ENCODE data around the gene GJC3.
"Not testable (repeated sequence)": the region's sequence is repeated elsewhere in the genome, so short reads cannot be mapped to it uniquely, and the experiment has no call there.

Gene GJC3

GRCh38 chr7:99954643-99955042, 25.2 kb upstream of the GJC3 start:
- not testable (repeated sequence) for H3K4me3 ChIP-seq (ENCODE audit: low read length in 2 of 2); H3K4me1 ChIP-seq (ENCODE audit: control insufficient read depth, insufficient read depth, low read length); H3K27ac ChIP-seq (ENCODE audit: low read length); H3K27me3 ChIP-seq (ENCODE audit: control insufficient read depth in 1 of 2, insufficient read depth in 2 of 2, low read length in 2 of 2); H3K9ac ChIP-seq (ENCODE audit: low read length in 2 of 2); H3K36me3 ChIP-seq (ENCODE audit: control insufficient read depth in 2 of 2, insufficient read depth in 2 of 2, low read length in 2 of 2); H3K9me3 ChIP-seq (ENCODE audit: control insufficient read depth in 2 of 2, low read length in 2 of 2)

GRCh38 chr7:99953649-99954048, 24.2 kb upstream of the GJC3 start:
- H3K27me3 ChIP-seq (ENCODE audit: control insufficient read depth in 1 of 2, insufficient read depth in 2 of 2, low read length in 2 of 2), result peaks cover 3% of the 10 kb centered on the region in 2 donors
- no peak overlapping the region for H3K27ac ChIP-seq (ENCODE audit: low read length)
- H3K9ac ChIP-seq (ENCODE audit: low read length in 2 of 2), result no peak overlapping the region
- no peaks in the 10 kb centered on the region for H3K36me3 ChIP-seq (ENCODE audit: control insufficient read depth in 2 of 2, insufficient read depth in 2 of 2, low read length in 2 of 2)
- no peaks in the 10 kb centered on the region for H3K4me1 ChIP-seq (ENCODE audit: control insufficient read depth, insufficient read depth, low read length)
- peaks cover 0 to 2% of the 10 kb centered on the region in 2 donors for H3K9me3 ChIP-seq (ENCODE audit: control insufficient read depth in 2 of 2, low read length in 2 of 2)
- H3K4me3 ChIP-seq (ENCODE audit: low read length in 2 of 2), result no peak overlapping the region

GRCh38 chr7:99952649-99953048, 23.2 kb upstream of the GJC3 start:
- H3K27me3 ChIP-seq (ENCODE audit: control insufficient read depth in 1 of 2, insufficient read depth in 2 of 2, low read length in 2 of 2); H3K36me3 ChIP-seq (ENCODE audit: control insufficient read depth in 2 of 2, insufficient read depth in 2 of 2, low read length in 2 of 2); H3K9ac ChIP-seq (ENCODE audit: low read length in 2 of 2); H3K4me1 ChIP-seq (ENCODE audit: control insufficient read depth, insufficient read depth, low read length); H3K9me3 ChIP-seq (ENCODE audit: control insufficient read depth in 2 of 2, low read length in 2 of 2); H3K4me3 ChIP-seq (ENCODE audit: low read length in 2 of 2); H3K27ac ChIP-seq (ENCODE audit: low read length): not testable (repeated sequence)

- H3K27me3 ChIP-seq (ENCODE audit: control insufficient read depth in 1 of 2, insufficient read depth in 2 of 2, low read length in 2 of 2); H3K27ac ChIP-seq (ENCODE audit: low read length): not testable (repeated sequence)
These were observed 21.4 kb upstream of the GJC3 start for GRCh38 chr7:99950819-99951218.

GRCh38 chr7:99949645-99950228, 20.3 kb upstream of the GJC3 start:
- H3K9ac ChIP-seq (ENCODE audit: low read length in 2 of 2), result no peak overlapping the region
- H3K9me3 ChIP-seq (ENCODE audit: control insufficient read depth in 2 of 2, low read length in 2 of 2), result peaks cover 0 to 2% of the 10 kb centered on the region in 2 donors
- no peak overlapping the region for H3K4me3 ChIP-seq (ENCODE audit: low read length in 2 of 2)
- no peak overlapping the region for H3K27ac ChIP-seq (ENCODE audit: low read length)
- H3K36me3 ChIP-seq (ENCODE audit: control insufficient read depth in 2 of 2, insufficient read depth in 2 of 2, low read length in 2 of 2), result no peaks in the 10 kb centered on the region
- no peaks in the 10 kb centered on the region for H3K4me1 ChIP-seq (ENCODE audit: control insufficient read depth, insufficient read depth, low read length)
- peaks cover 0 to 2% of the 10 kb centered on the region in 2 donors for H3K27me3 ChIP-seq (ENCODE audit: control insufficient read depth in 1 of 2, insufficient read depth in 2 of 2, low read length in 2 of 2)

More at GRCh38 chr7:99950819-99951218, 21.4 kb upstream of the GJC3 start:
- not testable (repeated sequence) for H3K9ac ChIP-seq (ENCODE audit: low read length in 2 of 2); H3K9me3 ChIP-seq (ENCODE audit: control insufficient read depth in 2 of 2, low read length in 2 of 2); H3K36me3 ChIP-seq (ENCODE audit: control insufficient read depth in 2 of 2, insufficient read depth in 2 of 2, low read length in 2 of 2); H3K4me3 ChIP-seq (ENCODE audit: low read length in 2 of 2); H3K4me1 ChIP-seq (ENCODE audit: control insufficient read depth, insufficient read depth, low read length)

GRCh38 chr7:99947608-99948007, 18.2 kb upstream of the GJC3 start:
- Histone ChIP-seq H3K9ac (ENCODE audit: low read length in 2 of 2) (no peak overlapping the region), H3K4me3 (ENCODE audit: low read length in 2 of 2) (no peak overlapping the region), H3K27me3 (ENCODE audit: control insufficient read depth in 1 of 2, insufficient read depth in 2 of 2, low read length in 2 of 2) (peaks cover 2 to 4% of the 10 kb centered on the region in 2 donors), H3K27ac (ENCODE audit: low read length) (no peak overlapping the region), H3K4me1 (ENCODE audit: control insufficient read depth, insufficient read depth, low read length) (no peaks in the 10 kb centered on the region), H3K9me3 (ENCODE audit: control insufficient read depth in 2 of 2, low read length in 2 of 2) (peaks cover 0 to 2% of the 10 kb centered on the region in 2 donors), H3K36me3 (ENCODE audit: control insufficient read depth in 2 of 2, insufficient read depth in 2 of 2, low read length in 2 of 2) (no peaks in the 10 kb centered on the region)

GRCh38 chr7:99944497-99945070, 15.2 kb upstream of the GJC3 start:
- Histone ChIP-seq H3K9me3 (ENCODE audit: control insufficient read depth in 2 of 2, low read length in 2 of 2) (no peaks in the 10 kb centered on the region), H3K9ac (ENCODE audit: low read length in 2 of 2) (no peak overlapping the region), H3K27me3 (ENCODE audit: control insufficient read depth in 1 of 2, insufficient read depth in 2 of 2, low read length in 2 of 2) (peaks cover 2 to 4% of the 10 kb centered on the region in 2 donors), H3K4me1 (ENCODE audit: control insufficient read depth, insufficient read depth, low read length) (no peaks in the 10 kb centered on the region), H3K27ac (ENCODE audit: low read length) (no peak overlapping the region), H3K4me3 (ENCODE audit: low read length in 2 of 2) (no peak overlapping the region), H3K36me3 (ENCODE audit: control insufficient read depth in 2 of 2, insufficient read depth in 2 of 2, low read length in 2 of 2) (no peaks in the 10 kb centered on the region)

GRCh38 chr7:99943641-99944496, 14.4 kb upstream of the GJC3 start:
- no peak overlapping the region for H3K27ac ChIP-seq (ENCODE audit: low read length)
- peaks cover 0 to 6% of the 10 kb centered on the region in 2 donors for H3K9me3 ChIP-seq (ENCODE audit: control insufficient read depth in 2 of 2, low read length in 2 of 2)
- H3K27me3 ChIP-seq (ENCODE audit: control insufficient read depth in 1 of 2, insufficient read depth in 2 of 2, low read length in 2 of 2), result peaks cover 2 to 4% of the 10 kb centered on the region in 2 donors
- no peaks in the 10 kb centered on the region for H3K4me1 ChIP-seq (ENCODE audit: control insufficient read depth, insufficient read depth, low read length)
- H3K36me3 ChIP-seq (ENCODE audit: control insufficient read depth in 2 of 2, insufficient read depth in 2 of 2, low read length in 2 of 2), result no peaks in the 10 kb centered on the region
- no peak overlapping the region for H3K9ac ChIP-seq (ENCODE audit: low read length in 2 of 2)
- H3K4me3 ChIP-seq (ENCODE audit: low read length in 2 of 2), result no peak overlapping the region

- H3K9me3 ChIP-seq (ENCODE audit: control insufficient read depth in 2 of 2, low read length in 2 of 2), result peaks cover 0 to 11% of the 10 kb centered on the region in 2 donors
- no peak overlapping the region for H3K9ac ChIP-seq (ENCODE audit: low read length in 2 of 2)
- no peak overlapping the region for H3K4me3 ChIP-seq (ENCODE audit: low read length in 2 of 2)
- H3K4me1 ChIP-seq (ENCODE audit: control insufficient read depth, insufficient read depth, low read length), result no peaks in the 10 kb centered on the region
- no peak overlapping the region for H3K27ac ChIP-seq (ENCODE audit: low read length)
- H3K27me3 ChIP-seq (ENCODE audit: control insufficient read depth in 1 of 2, insufficient read depth in 2 of 2, low read length in 2 of 2), result peaks cover 14 to 21% of the 10 kb centered on the region in 2 donors
- H3K36me3 ChIP-seq (ENCODE audit: control insufficient read depth in 2 of 2, insufficient read depth in 2 of 2, low read length in 2 of 2), result no peaks in the 10 kb centered on the region
These were observed 8.9 kb upstream of the GJC3 start for GRCh38 chr7:99938296-99938695.

GRCh38 chr7:99935009-99935408, 5.6 kb upstream of the GJC3 start:
- H3K4me1 ChIP-seq (ENCODE audit: control insufficient read depth, insufficient read depth, low read length); H3K27ac ChIP-seq (ENCODE audit: low read length); H3K9ac ChIP-seq (ENCODE audit: low read length in 2 of 2); H3K36me3 ChIP-seq (ENCODE audit: control insufficient read depth in 2 of 2, insufficient read depth in 2 of 2, low read length in 2 of 2); H3K4me3 ChIP-seq (ENCODE audit: low read length in 2 of 2): not testable (repeated sequence)
- Histone ChIP-seq H3K27me3 (ENCODE audit: control insufficient read depth in 1 of 2, insufficient read depth in 2 of 2, low read length in 2 of 2) (peaks cover 17 to 23% of the 10 kb centered on the region in 2 donors), H3K9me3 (ENCODE audit: control insufficient read depth in 2 of 2, low read length in 2 of 2) (peaks cover 0 to 11% of the 10 kb centered on the region in 2 donors)

GRCh38 chr7:99930376-99930775, 956 bp upstream of the GJC3 start:
- H3K27me3 ChIP-seq (ENCODE audit: control insufficient read depth in 1 of 2, insufficient read depth in 2 of 2, low read length in 2 of 2), result peaks cover 18% of the 10 kb centered on the region in 2 donors
- H3K4me3 ChIP-seq (ENCODE audit: low read length in 2 of 2), result no peak overlapping the region
- H3K4me1 ChIP-seq (ENCODE audit: control insufficient read depth, insufficient read depth, low read length), result peaks cover 3% of the 10 kb centered on the region
- no peaks in the 10 kb centered on the region for H3K36me3 ChIP-seq (ENCODE audit: control insufficient read depth in 2 of 2, insufficient read depth in 2 of 2, low read length in 2 of 2)
- no peak overlapping the region for H3K27ac ChIP-seq (ENCODE audit: low read length)
- no peak overlapping the region for H3K9ac ChIP-seq (ENCODE audit: low read length in 2 of 2)
- H3K9me3 ChIP-seq (ENCODE audit: control insufficient read depth in 2 of 2, low read length in 2 of 2), result no peaks in the 10 kb centered on the region

All from stomach smooth muscle (tissue), 2 donors.